MM.1S (cell line): Measurements from ENCODE around the gene SMKR1.

Experiments used
- DNase-seq: peaks from one replicate; pipeline ENCODE4 v3.0.0-alpha.2; 2015
- H2AFZ ChIP-seq: fragments of 300-600 bp; sonication (generic); 2 replicates; pipeline ENCODE4 v1.6.0; 2016; ENCODE audit warnings: antibody characterized with exemption, low read length
- H3F3A ChIP-seq: fragments of 300-600 bp; sonication (generic); 2 replicates; pipeline ENCODE4 v1.6.1; 2016; ENCODE audit warnings: mild to moderate bottlenecking, antibody characterized with exemption, low read length, moderate library complexity, mixed read lengths; ENCODE audit not compliant: insufficient read depth
- H3K27ac ChIP-seq: fragments of 300-600 bp; sonication (generic); 2 replicates; pipeline ENCODE4 v1.5.1; 2016; ENCODE audit warnings: mild to moderate bottlenecking, low read length
- H3K27me3 ChIP-seq: fragments of 300-600 bp; sonication (generic); replicated peaks from 2 replicates; pipeline ENCODE4 v1.6.0; 2016; ENCODE audit warnings: low read length; ENCODE audit not compliant: insufficient read depth
- H3K36me3 ChIP-seq: fragments of 300-600 bp; sonication (generic); replicated peaks from 2 replicates; pipeline ENCODE4 v1.6.1; 2016; ENCODE audit warnings: mild to moderate bottlenecking, low read length, mixed read lengths; ENCODE audit not compliant: insufficient read depth
- H3K4me1 ChIP-seq: fragments of 300-600 bp; sonication (generic); 2 replicates; pipeline ENCODE4 v1.6.1; 2016; ENCODE audit warnings: low read length, mixed read lengths
- H3K4me2 ChIP-seq: fragments of 300-600 bp; sonication (generic); 2 replicates; pipeline ENCODE4 v1.6.0; 2016; ENCODE audit warnings: low read depth, low read length
- H3K4me3 ChIP-seq: fragments of 300-600 bp; sonication (generic); 2 replicates; pipeline ENCODE4 v1.5.1; 2016; ENCODE audit warnings: low read length, mixed read lengths
- H3K79me2 ChIP-seq: fragments of 300-600 bp; sonication (generic); 2 replicates; pipeline ENCODE4 v1.6.1; 2016; ENCODE audit warnings: mixed run types, low read length, mixed read lengths
- H3K9ac ChIP-seq: fragments of 300-600 bp; sonication (generic); 2 replicates; pipeline ENCODE4 v1.6.1; 2016; ENCODE audit warnings: low read length, mixed read lengths
- H3K9me2 ChIP-seq: fragments of 300-600 bp; sonication (generic); replicated peaks from 2 replicates; pipeline ENCODE4 v1.6.1; 2016; ENCODE audit warnings: mild to moderate bottlenecking, low read length, mixed read lengths; ENCODE audit not compliant: insufficient read depth
- H3K9me3 ChIP-seq: fragments of 300-600 bp; sonication (generic); replicated peaks from 2 replicates; pipeline ENCODE4 v1.6.1; 2016; ENCODE audit warnings: mild to moderate bottlenecking, low read length, mixed read lengths; ENCODE audit not compliant: insufficient read depth
- H4K20me1 ChIP-seq: fragments of 300-600 bp; sonication (generic); 2 replicates; pipeline ENCODE4 v1.6.1; 2016; ENCODE audit warnings: mild to moderate bottlenecking, low read length, moderate library complexity, mixed read lengths; ENCODE audit not compliant: insufficient read depth
- EZH2 ChIP-seq: fragments of 300-600 bp; sonication (generic); optimal IDR thresholded peaks from 2 replicates; pipeline ENCODE3; 2017; ENCODE audit warnings: low read depth, mild to moderate bottlenecking, antibody characterized with exemption, low read length, mixed read lengths
- EZH2phosphoT487 ChIP-seq: fragments of 300-600 bp; sonication (generic); IDR thresholded peaks from 2 replicates; pipeline ENCODE4 v1.6.1; 2018; ENCODE audit warnings: antibody characterized with exemption, low read length
- TF ChIP-seq, protein P1 (sequence below): fragments of 300-600 bp; sonication (generic); IDR thresholded peaks from 2 replicates; pipeline ENCODE4 v1.5.1; 2016; ENCODE audit warnings: antibody characterized with exemption, low read length, mixed read lengths

The SMKR1 gene

GRCh38 chr7:129458171-129458570, 44.2 kb upstream of the SMKR1 start:
- TF ChIP-seq EZH2 (no peak), EZH2phosphoT487 (no peak)
- TF ChIP-seq, protein P1, sequence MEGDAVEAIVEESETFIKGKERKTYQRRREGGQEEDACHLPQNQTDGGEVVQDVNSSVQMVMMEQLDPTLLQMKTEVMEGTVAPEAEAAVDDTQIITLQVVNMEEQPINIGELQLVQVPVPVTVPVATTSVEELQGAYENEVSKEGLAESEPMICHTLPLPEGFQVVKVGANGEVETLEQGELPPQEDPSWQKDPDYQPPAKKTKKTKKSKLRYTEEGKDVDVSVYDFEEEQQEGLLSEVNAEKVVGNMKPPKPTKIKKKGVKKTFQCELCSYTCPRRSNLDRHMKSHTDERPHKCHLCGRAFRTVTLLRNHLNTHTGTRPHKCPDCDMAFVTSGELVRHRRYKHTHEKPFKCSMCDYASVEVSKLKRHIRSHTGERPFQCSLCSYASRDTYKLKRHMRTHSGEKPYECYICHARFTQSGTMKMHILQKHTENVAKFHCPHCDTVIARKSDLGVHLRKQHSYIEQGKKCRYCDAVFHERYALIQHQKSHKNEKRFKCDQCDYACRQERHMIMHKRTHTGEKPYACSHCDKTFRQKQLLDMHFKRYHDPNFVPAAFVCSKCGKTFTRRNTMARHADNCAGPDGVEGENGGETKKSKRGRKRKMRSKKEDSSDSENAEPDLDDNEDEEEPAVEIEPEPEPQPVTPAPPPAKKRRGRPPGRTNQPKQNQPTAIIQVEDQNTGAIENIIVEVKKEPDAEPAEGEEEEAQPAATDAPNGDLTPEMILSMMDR, result no peak
- no peaks in the 10 kb centered on the region for H3K27me3 ChIP-seq

GRCh38 chr7:129461809-129462208, 40.5 kb upstream of the SMKR1 start:
- Histone ChIP-seq H3K9me2 (no peaks in the 10 kb centered on the region), H3K4me1 (no peaks in the 10 kb centered on the region), H3K4me2 (no peak overlapping the region), H3K9me3 (no peaks in the 10 kb centered on the region), H3K79me2 (no peaks in the 10 kb centered on the region), H3K9ac (no peak overlapping the region), H3K36me3 (no peaks in the 10 kb centered on the region), H3F3A (no peaks in the 10 kb centered on the region), H2AFZ (no peak overlapping the region), H3K27me3 (no peaks in the 10 kb centered on the region), H4K20me1 (no peaks in the 10 kb centered on the region), H3K4me3 (no peak overlapping the region), H3K27ac (no peak overlapping the region)
- DNase-seq, result no peak
- TF ChIP-seq, protein P1, result no peak
- TF ChIP-seq EZH2phosphoT487 (no peak), EZH2 (no peak)

More at GRCh38 chr7:129458171-129458570, 44.2 kb upstream of the SMKR1 start:
- Histone ChIP-seq H3K9me3 (no peaks in the 10 kb centered on the region), H3K4me1 (peaks cover 11% of the 10 kb centered on the region), H3K4me3 (no peak overlapping the region), H3K79me2 (no peaks in the 10 kb centered on the region), H3K36me3 (no peaks in the 10 kb centered on the region), H3K4me2 (no peak overlapping the region), H3K9ac (no peak overlapping the region), H3K27ac (no peak overlapping the region), H4K20me1 (no peaks in the 10 kb centered on the region), H2AFZ (no peak overlapping the region), H3F3A (no peaks in the 10 kb centered on the region), H3K9me2 (no peaks in the 10 kb centered on the region)
- DNase-seq, result no peak

- TF ChIP-seq, protein P1, result no peak
- TF ChIP-seq EZH2, result no peak
- TF ChIP-seq EZH2phosphoT487, result no peak
- H3K4me1 ChIP-seq, result no peaks in the 10 kb centered on the region
- H3F3A ChIP-seq, result no peaks in the 10 kb centered on the region
- H3K27me3 ChIP-seq, result no peaks in the 10 kb centered on the region
- H3K36me3 ChIP-seq, result no peaks in the 10 kb centered on the region
- no peak overlapping the region for H3K4me3 ChIP-seq
- no peaks in the 10 kb centered on the region for H3K79me2 ChIP-seq
- no peaks in the 10 kb centered on the region for H3K9me2 ChIP-seq
- no peak overlapping the region for H3K4me2 ChIP-seq
- H4K20me1 ChIP-seq, result no peaks in the 10 kb centered on the region
- H3K9me3 ChIP-seq, result no peaks in the 10 kb centered on the region
- no peak for DNase-seq
- no peak overlapping the region for H3K9ac ChIP-seq
- H3K27ac ChIP-seq, result no peak overlapping the region
- no peak overlapping the region for H2AFZ ChIP-seq
Measured at GRCh38 chr7:129462420-129462819, 39.9 kb upstream of the SMKR1 start.
